Panc1 (cell line): ENCODE data around the gene AFDN. TPM values are rescaled to one million over a fixed set of nuclear protein-coding genes. Genes with fewer than 3 reads are reported as not detected.

ENCODE experiments used
- ATAC-seq: fragments of 200-7000 bp; cut with Tn5 transposase; 2 replicates; pipeline ENCODE4 v1.9.1; 2020; ENCODE audit warnings: mild to moderate bottlenecking, moderate library complexity
- BruUV-seq: library from RNA; stranded (reverse); fragments of 400-500 nt; replicated peaks from 2 replicates; lab custom pipeline; 2021; lab: Mats Ljungman, UMichigan
- CTCF ChIA-PET: fragments of 300-600 bp; sonication (Branson Sonifier 250); formaldehyde crosslinking; loops from one replicate; lab custom pipeline; 2022; ENCODE audit warnings: antibody characterized with exemption; lab: Charles Lee
- POLR2A ChIA-PET: fragments of 300-600 bp; sonication (Branson Sonifier 250); formaldehyde crosslinking; loops from one replicate; lab custom pipeline; 2022; ENCODE audit warnings: antibody characterized with exemption; lab: Charles Lee
- DNase-seq: peaks from one replicate; pipeline ENCODE4 v3.0.0-alpha.2; 2010; ENCODE audit warnings: low read depth, low spot score
- H3K27ac ChIP-seq: 2 replicates; pipeline ENCODE4 v1.5.1; 2011; ENCODE audit warnings: mild to moderate bottlenecking, low read length, inconsistent platforms
- H3K27me3 ChIP-seq: fragments of 200-500 bp; sonication (Bioruptor generic); 2 replicates; pipeline ENCODE4 v1.6.0; 2014; ENCODE audit warnings: low read length, inconsistent platforms; ENCODE audit not compliant: control insufficient read depth, insufficient read depth
- H3K36me3 ChIP-seq: fragments of 200-500 bp; sonication (Bioruptor generic); 2 replicates; pipeline ENCODE4 v1.5.1; 2014; ENCODE audit warnings: inconsistent platforms, mild to moderate bottlenecking, low read length, moderate library complexity; ENCODE audit not compliant: control insufficient read depth, insufficient read depth
- H3K4me1 ChIP-seq: 2 replicates; pipeline ENCODE4 v1.5.1; 2011; ENCODE audit warnings: inconsistent platforms, mild to moderate bottlenecking, low read length, moderate library complexity; ENCODE audit not compliant: control insufficient read depth, insufficient read depth
- H3K4me3 ChIP-seq, 2 experiments: 2 replicates each; pipeline ENCODE4 v1.5.1; 2011 to 2012; ENCODE audit warnings: low read depth in 2 of 2, low read length in 2 of 2, mild to moderate bottlenecking in 2 of 2, inconsistent platforms in 1 of 2, moderate library complexity in 1 of 2
- H3K9me3 ChIP-seq: fragments of 200-500 bp; sonication (Bioruptor generic); 2 replicates; pipeline ENCODE4 v1.5.1; 2014; ENCODE audit warnings: low read depth, mild to moderate bottlenecking, inconsistent platforms, low read length, moderate library complexity; ENCODE audit not compliant: control insufficient read depth, insufficient read depth
- POLR2AphosphoS5 ChIP-seq: IDR thresholded peaks from 2 replicates; pipeline ENCODE4 v1.6.1; 2012; ENCODE audit warnings: mild to moderate bottlenecking, low read depth, low read length, moderate library complexity
- SIN3A ChIP-seq: IDR thresholded peaks from 2 replicates; pipeline ENCODE4 v1.6.1; 2012; ENCODE audit warnings: low read depth, mild to moderate bottlenecking, low read length, moderate library complexity, borderline replicate concordance; ENCODE audit not compliant: insufficient read depth
- TCF7L2 ChIP-seq: IDR thresholded peaks from 2 replicates; pipeline ENCODE4 v1.6.1; 2011; ENCODE audit warnings: mild to moderate bottlenecking, low read depth, low read length, inconsistent platforms
- in situ Hi-C: cut with HindIII; loops from 2 replicates; pipeline ENCODE4 v1.10.0; 2016; ENCODE audit warnings: low sequenced_read_pairs, low pct_unique_long_range_greater_than_20kb
- intact Hi-C: fragments of 100-400 bp; cut with micrococcal nuclease; formaldehyde crosslinking; loops from one replicate; pipeline ENCODE4 v1.10.0; 2022; ENCODE audit not compliant: unreplicated experiment
- total RNA-seq: library from RNA; stranded (reverse); gene quantifications from one replicate; pipeline ENCODE4 v1.2.1, GENCODE V29; 2021; ENCODE audit not compliant: unreplicated experiment
- TF ChIP-seq, protein P1 (sequence below): fragments of 450-650 bp; IDR thresholded peaks from 2 replicates; pipeline ENCODE4 v1.5.1; 2017; ENCODE audit warnings: mild to moderate bottlenecking
- TF ChIP-seq, protein P2 (sequence below), 2 experiments: IDR thresholded peaks; 2 replicates each; pipeline ENCODE4 v1.6.1; 2011 to 2012; ENCODE audit warnings: low read depth in 2 of 2, control low read depth in 1 of 2, low read length in 1 of 2, mild to moderate bottlenecking in 1 of 2, moderate library complexity in 1 of 2; ENCODE audit not compliant: insufficient read depth in 1 of 2

AFDN gene
- total RNA-seq, 1 experiment from 2014 or later = 143 TPM

- intact Hi-C loops = loop anchor here (10.0 kb wide), 1 partner anchor 1192 kb away; the partner anchor contains the start of gene RPS6KA2
- Histone ChIP-seq H3K9me3 (no peaks in the 10 kb centered on the region), H3K27me3 (no peaks in the 10 kb centered on the region), H3K27ac (no peak overlapping the region), H3K4me3 (no peak overlapping the region), H3K36me3 (no peaks in the 10 kb centered on the region), H3K4me1 (no peaks in the 10 kb centered on the region)
- TF ChIP-seq, protein P1, sequence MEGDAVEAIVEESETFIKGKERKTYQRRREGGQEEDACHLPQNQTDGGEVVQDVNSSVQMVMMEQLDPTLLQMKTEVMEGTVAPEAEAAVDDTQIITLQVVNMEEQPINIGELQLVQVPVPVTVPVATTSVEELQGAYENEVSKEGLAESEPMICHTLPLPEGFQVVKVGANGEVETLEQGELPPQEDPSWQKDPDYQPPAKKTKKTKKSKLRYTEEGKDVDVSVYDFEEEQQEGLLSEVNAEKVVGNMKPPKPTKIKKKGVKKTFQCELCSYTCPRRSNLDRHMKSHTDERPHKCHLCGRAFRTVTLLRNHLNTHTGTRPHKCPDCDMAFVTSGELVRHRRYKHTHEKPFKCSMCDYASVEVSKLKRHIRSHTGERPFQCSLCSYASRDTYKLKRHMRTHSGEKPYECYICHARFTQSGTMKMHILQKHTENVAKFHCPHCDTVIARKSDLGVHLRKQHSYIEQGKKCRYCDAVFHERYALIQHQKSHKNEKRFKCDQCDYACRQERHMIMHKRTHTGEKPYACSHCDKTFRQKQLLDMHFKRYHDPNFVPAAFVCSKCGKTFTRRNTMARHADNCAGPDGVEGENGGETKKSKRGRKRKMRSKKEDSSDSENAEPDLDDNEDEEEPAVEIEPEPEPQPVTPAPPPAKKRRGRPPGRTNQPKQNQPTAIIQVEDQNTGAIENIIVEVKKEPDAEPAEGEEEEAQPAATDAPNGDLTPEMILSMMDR = no peak
- TF ChIP-seq, protein P2, sequence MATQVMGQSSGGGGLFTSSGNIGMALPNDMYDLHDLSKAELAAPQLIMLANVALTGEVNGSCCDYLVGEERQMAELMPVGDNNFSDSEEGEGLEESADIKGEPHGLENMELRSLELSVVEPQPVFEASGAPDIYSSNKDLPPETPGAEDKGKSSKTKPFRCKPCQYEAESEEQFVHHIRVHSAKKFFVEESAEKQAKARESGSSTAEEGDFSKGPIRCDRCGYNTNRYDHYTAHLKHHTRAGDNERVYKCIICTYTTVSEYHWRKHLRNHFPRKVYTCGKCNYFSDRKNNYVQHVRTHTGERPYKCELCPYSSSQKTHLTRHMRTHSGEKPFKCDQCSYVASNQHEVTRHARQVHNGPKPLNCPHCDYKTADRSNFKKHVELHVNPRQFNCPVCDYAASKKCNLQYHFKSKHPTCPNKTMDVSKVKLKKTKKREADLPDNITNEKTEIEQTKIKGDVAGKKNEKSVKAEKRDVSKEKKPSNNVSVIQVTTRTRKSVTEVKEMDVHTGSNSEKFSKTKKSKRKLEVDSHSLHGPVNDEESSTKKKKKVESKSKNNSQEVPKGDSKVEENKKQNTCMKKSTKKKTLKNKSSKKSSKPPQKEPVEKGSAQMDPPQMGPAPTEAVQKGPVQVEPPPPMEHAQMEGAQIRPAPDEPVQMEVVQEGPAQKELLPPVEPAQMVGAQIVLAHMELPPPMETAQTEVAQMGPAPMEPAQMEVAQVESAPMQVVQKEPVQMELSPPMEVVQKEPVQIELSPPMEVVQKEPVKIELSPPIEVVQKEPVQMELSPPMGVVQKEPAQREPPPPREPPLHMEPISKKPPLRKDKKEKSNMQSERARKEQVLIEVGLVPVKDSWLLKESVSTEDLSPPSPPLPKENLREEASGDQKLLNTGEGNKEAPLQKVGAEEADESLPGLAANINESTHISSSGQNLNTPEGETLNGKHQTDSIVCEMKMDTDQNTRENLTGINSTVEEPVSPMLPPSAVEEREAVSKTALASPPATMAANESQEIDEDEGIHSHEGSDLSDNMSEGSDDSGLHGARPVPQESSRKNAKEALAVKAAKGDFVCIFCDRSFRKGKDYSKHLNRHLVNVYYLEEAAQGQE (IDR thresholded peaks at IDR 0.05; ENCODE audit: insufficient read depth in 1 of 2, low read depth in 2 of 2, low read length in 1 of 2) = no peak
- no peak for TF ChIP-seq POLR2AphosphoS5
- no peak for TF ChIP-seq TCF7L2
- TF ChIP-seq SIN3A = no peak
- in situ Hi-C loops = no loop called here
- ATAC-seq (no peak), DNase-seq (no peak)
- no TSS peak for BruUV-seq
- POLR2A ChIA-PET = no interaction called here
- CTCF ChIA-PET = interaction anchor here (0.7 kb wide), 1 partner anchor 1223 kb away, joined by 3 read pairs; no protein-coding TSS in a partner anchor
Observed at GRCh38 chr6:167817016-167817415, 9.7 kb upstream of the AFDN start.

DNA sequence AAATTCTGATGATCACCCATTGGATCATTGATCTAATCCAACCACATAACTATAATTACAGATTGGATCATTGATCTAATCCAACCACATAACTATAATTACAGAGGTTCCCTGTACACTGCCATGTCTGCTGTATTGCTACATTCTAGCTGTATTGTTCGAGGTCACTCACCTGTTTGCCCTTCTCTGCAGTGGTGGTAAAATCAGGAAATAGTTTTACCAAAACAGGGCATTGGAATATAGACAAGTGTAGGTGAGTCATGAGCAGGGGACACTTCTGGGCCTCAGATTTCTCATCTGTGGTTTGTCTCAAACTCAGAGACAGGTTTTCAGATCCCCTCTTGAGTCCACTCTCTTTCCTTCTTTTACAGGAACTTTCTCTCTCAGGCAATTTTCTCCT, 9.0 kb upstream of the AFDN start:
- Histone ChIP-seq H3K4me1 (no peaks in the 10 kb centered on the region), H3K4me3 (no peak overlapping the region), H3K36me3 (no peaks in the 10 kb centered on the region), H3K27me3 (no peaks in the 10 kb centered on the region), H3K9me3 (no peaks in the 10 kb centered on the region), H3K27ac (no peak overlapping the region)
- CTCF ChIA-PET = no interaction called here
- POLR2A ChIA-PET = interaction anchor here (0.7 kb wide), 1 partner anchor 14 kb away, joined by 4 read pairs; no protein-coding TSS in a partner anchor
- TF ChIP-seq SIN3A = no peak
- TF ChIP-seq POLR2AphosphoS5 = no peak
- TF ChIP-seq, protein P2 (IDR thresholded peaks at IDR 0.05; ENCODE audit: insufficient read depth in 1 of 2, low read depth in 2 of 2, low read length in 1 of 2) = no peak
- TF ChIP-seq, protein P1 = no peak
- no peak for TF ChIP-seq TCF7L2
- BruUV-seq = no TSS peak
- in situ Hi-C loops (no loop called here), intact Hi-C loops (loop anchor here (10.0 kb wide), 1 partner anchor 1193 kb away; the partner anchor contains the start of gene RPS6KA2)
- no peak for DNase-seq
- no peak for ATAC-seq
